ENCODE measurements around the gene SLC29A3.

The SLC29A3 gene

GRCh38 chr10:71299071-71299785 is 19.8 kb upstream of the SLC29A3 start:
- no peak overlapping the region for H3K27ac ChIP-seq
- DNase-seq (ENCODE audit: low read depth, low spot score), result no peak

DNA sequence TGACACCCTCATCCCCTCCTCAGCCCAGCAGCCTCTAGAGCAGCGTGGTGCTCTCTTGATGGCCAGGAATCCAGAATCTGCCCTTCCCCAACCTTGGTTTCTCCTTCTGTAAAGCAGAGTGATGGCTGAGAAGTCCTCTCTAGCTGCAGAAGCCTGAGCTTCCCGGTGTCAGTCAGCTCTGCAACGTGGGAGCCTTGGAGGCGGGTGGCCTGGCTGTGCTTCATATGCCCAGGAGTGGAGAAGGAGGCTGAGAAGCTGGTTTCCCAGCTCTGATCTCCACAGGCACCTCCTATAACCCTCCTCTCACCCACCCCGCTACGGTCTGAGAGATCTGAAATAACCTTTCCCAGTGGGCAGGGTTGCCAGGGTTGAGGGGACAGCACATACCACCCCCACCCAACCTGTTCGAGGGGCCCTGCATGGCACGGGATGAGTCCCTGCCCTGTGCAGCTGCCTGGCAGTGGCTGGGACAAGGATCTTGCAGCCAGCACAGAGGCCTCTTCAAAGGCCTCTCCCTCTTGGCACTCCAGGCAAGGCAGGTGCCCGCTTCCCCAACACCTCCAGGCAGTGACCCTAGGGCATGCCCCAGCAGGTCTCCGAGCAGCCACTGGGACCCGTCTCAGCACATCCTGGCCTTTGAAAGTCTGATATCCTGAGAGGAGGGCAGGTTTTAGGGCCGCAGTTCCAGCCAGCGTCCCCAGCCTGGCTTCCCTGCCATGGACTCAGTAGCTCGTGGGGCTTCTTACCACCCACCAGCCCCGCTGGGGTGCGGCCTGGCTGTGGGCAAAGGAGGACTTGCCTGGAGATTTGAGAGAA is 18.3 kb upstream of the SLC29A3 start:
- H3K27ac ChIP-seq, result no peak overlapping the region
- DNase-seq (ENCODE audit: low read depth, low spot score), result no peak

DNA sequence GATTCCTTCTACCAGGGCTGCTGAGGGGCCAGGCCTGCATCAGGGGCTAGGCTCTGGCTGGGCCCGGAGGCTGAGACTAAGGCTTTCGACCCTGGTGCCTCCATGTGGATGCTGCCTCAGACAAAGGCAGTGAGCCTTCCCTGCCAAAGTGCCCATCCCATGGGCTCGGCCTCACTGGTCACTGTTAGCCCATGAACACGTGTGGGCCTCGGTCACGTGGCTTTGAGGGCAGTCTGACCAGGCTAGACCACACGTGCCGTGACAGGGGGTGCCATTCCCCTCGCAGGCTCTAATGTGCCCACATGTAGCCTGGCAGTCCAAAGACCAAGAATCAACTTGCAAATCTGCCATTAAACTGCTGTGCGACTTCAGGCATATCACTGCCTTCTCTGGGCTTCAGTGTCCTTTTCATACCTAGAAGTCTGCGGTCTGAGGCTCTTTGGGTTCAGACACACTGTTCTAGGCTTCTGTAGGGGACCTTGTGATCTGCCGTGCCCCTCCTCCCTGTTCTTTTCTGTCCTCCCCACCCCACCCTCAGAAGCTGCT is 17.6 kb upstream of the SLC29A3 start:
- no peak overlapping the region for H3K27ac ChIP-seq

DNA sequence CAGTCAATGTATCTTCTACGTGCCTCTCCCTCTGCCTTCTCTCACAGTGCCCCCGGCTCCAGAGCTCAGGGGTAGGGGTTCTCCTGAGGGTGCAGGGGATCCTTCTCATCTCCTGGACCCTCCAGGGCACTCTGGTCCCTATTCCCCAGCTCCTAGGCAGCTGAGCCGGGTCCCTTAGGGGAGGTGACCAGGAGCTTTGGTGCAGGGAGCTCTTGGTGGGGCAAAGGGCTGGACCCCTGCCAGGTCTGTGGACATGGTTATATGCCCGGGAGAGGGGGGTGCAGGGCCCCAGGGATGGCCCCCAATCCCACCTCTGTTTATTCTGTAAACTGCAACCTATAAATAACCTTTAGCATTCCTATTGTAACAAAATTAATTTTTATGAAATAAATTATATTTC is 16.6 kb upstream of the SLC29A3 start:
- DNase-seq (ENCODE audit: low read depth, low spot score), result no peak
- H3K27ac ChIP-seq, result no peak overlapping the region

More for the DNA sequence above, 17.6 kb upstream of the SLC29A3 start:
- no peak for DNase-seq (ENCODE audit: low read depth, low spot score)

DNA sequence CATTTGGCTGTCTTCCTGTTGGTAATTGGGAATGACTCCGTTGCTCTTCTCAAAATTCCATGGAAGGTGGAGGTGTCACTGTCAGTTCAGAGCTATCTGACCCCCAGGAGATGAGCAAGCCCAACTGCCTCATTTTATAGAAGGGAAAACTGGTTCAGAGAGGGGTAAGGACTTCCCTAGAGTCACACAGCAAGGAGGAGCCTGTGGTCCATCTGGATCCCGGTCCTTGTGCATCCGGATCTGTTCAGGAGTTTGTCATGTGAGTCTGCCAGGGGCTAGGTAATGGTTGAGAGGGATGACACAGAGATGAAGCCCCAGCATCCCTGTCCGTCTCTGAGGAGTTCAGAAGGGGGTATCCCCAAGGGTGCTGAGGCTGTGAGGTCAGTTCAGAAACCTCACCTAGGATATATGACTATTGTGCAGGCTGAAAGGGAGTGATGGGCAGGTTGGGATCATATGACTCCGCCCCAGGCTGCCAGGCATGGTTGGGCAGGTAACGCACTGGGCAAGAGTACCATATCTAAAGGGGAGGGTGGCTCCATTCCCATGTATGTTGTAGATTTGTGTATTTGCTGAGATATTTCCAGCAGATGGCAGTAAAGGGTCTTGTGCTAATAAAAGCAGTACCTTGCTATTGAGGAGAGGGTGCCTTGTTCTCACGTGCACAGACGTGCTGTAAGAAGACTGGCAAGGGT is 16.0 kb upstream of the SLC29A3 start:
- H3K27ac ChIP-seq, result no peak overlapping the region
- DNase-seq (ENCODE audit: low read depth, low spot score), result peak; percentile 31

DNA sequence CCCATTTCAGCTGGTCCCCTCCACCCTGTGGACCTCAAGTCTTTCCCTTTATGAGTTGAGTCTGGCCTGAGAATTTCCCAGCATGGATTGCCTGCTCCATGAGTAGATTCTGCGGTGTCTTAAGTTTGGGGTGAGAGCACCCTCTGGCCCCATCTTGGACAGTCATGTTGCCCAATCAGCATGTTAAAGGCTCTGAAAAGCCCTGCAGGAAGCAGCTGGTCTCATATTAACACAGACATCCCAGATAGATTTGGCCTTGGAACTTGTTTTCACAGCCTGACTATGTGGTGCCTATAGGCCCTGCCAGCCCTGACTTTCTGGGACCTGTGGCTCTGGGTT is 15.5 kb upstream of the SLC29A3 start:
- H3K27ac ChIP-seq, result no peak overlapping the region
- DNase-seq (ENCODE audit: low read depth, low spot score), result no peak

- no peak for DNase-seq (ENCODE audit: low read depth, low spot score)
- no peak overlapping the region for H3K27ac ChIP-seq
These were observed 14.1 kb upstream of the SLC29A3 start for GRCh38 chr10:71304914-71305313.

DNA sequence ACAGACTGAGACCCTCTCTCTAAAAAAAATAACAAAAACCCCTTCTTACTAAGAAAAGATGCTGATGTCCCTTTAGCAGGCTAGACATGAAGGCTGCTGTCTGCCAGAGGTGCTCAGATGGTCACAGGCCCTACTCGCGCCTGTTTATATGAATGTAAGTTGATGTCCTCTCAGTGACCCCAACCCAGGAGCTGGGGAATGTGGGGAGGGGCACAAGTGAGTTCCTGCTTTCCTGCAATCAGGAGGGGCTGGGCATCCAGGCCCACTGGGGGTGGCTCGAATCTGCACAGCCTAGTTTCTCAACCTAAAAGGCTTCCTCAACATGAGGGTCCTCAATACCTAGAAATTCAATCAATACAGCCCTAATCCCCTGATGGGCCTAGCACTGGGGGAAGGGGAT is 12.1 kb upstream of the SLC29A3 start:
- no peak overlapping the region for H3K27ac ChIP-seq
- no peak for DNase-seq (ENCODE audit: low read depth, low spot score)

DNA sequence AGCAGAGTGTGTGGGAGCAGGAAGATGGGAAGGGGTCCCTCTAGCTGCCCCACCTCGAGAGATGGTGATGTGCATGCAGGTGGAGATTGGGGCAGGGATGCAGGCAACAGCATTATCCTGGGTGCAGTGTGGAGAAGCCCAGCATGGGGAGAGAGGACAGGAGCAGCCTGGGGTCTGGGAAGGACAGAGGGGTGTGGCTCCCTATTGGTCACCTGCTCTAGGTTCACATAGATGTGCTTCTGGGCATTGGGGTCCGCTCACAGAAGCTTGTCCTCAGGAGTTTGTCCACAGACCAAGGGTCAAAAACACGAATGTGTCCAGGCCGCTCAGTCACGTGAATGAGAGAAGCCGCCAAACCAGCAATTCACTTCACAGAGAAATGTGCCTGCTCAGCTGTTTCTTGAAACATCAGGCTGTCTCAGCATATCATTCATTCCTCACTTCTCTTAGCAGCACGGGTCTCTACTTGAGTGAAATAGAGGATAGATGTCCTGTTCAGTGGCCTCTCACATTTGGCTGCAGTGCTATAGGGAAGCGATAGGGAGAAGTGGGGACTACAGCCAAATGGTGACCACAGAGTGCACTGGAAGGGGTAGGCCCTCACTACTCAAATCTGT is 11.5 kb upstream of the SLC29A3 start:
- no peak for DNase-seq (ENCODE audit: low read depth, low spot score)
- H3K27ac ChIP-seq, result no peak overlapping the region

DNA sequence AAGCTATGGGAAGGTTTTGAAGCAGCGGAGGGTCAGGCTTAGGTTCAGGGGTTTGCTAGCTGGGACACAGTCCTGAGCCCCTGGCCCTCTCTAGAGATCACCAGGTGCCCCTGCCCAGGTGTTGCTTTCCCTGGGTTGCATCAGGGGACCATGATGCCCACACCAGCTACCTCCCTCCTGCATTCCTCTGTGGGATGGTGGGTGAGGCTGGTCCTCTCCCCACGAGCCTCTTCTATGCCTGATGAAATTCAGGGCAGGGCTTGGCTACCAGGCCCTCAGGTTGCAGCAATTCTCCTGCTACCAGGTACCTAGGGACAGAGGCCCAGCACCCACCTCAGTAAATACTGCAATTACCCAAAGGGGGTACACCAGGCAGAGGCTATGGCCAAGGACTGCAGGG is 10.8 kb upstream of the SLC29A3 start:
- no peak for DNase-seq (ENCODE audit: low read depth, low spot score)
- no peak overlapping the region for H3K27ac ChIP-seq

DNA sequence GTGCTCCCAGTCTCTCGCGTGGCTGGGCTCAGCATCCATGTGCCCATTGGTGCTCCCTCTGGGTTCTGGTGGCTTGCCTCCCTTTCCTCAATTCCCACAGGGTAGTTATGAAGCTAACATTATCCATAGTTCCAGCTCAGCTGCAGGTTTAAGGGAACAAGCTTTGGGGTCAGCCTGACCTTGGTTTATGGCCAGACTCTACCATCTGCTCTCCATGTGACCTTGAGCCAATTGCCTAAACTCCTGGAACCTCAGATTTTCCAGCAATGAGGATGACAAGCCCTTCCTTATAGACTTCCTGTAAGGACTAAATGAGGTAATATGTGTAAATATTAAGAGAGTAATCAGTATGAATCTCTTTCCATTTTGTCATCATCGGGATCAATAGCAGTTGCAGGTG is 10.1 kb upstream of the SLC29A3 start:
- no peak overlapping the region for H3K27ac ChIP-seq
- no peak for DNase-seq (ENCODE audit: low read depth, low spot score)

DNA sequence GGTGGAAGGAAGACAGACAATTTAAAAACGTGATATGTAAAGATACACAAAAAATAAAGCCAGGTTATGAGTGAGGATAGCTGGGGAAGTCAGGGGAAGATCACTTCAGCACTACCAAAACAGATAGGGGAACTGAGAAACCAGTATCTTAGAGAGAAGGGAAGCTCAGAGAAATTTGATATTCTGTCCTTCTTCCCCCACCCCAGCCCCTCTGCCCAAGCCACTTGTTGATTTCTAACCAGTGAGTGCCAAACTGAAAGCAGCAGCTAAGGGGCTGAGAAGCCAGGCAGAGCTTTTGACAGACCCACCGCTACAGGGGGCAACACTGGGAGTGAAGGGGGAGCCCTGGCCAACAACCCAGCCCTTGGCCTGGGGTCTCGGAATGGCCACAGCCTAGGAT is 9.1 kb upstream of the SLC29A3 start:
- no peak for DNase-seq (ENCODE audit: low read depth, low spot score)
- no peak overlapping the region for H3K27ac ChIP-seq

DNA sequence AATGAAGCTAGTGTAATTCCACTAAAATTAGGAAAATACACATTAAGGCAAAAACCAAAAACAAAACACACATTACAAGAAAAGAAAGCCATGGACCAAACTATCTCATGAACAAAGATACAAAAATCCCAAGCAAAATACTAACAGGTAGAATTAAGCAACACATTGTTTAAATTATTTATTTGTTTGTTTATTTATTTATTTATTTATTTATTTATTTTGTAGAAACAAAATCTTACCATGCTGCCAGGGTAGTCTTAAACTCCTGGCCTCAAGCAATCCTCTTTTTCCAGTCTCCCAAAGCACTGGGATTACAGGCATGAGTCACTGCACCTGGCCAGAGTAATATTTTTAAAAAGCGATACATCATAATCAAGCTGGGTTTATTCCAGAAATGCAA is 6.8 kb upstream of the SLC29A3 start:
- no peak overlapping the region for H3K27ac ChIP-seq
- DNase-seq (ENCODE audit: low read depth, low spot score), result no peak

DNA sequence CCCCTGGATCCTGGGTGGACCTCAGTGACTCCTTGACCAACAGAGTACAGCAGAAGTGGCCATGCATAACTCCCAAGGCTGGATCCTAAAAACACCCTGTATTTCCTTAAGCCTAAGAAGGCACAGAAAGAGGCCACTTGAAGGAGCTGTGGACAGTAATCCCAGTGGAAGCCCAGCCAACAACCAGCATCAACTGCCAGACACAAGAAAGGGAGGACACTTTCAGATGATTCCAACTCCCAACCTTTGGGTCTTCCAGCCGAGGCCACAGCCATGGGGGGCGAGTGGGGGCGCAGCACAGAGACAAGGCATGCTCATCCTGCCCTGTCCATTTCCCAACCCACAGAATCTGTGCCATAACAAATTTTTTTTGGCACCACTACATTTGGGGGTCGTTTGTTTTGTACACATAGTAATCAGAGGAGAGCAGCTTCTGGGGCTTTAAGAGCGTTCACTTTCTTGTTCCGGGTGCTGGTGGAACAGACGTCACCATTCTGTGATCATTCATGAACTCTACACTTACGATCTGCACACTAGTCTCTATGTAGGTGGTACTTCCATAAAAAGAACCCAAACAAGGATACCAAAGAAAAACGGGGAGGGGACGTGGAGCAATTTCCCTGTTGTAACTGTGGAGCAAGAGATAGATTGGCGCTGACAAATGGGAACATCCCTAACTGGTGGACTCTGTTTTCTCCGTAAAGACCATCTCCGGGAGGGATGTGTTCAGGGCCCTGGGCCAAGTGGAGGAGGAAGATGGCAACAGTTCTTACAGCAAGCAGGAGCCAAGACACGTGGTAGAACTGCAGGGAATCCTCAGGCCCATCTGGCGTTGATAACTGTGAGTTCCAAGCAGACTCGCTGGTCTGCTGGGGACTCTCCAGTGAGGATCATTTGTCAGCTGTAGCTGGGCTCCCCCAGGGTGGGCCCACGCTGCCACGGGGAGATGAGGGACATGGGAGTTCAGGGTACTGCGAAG is 6.0 kb upstream of the SLC29A3 start:
- no peak for DNase-seq (ENCODE audit: low read depth, low spot score)
- H3K27ac ChIP-seq, result no peak overlapping the region

DNA sequence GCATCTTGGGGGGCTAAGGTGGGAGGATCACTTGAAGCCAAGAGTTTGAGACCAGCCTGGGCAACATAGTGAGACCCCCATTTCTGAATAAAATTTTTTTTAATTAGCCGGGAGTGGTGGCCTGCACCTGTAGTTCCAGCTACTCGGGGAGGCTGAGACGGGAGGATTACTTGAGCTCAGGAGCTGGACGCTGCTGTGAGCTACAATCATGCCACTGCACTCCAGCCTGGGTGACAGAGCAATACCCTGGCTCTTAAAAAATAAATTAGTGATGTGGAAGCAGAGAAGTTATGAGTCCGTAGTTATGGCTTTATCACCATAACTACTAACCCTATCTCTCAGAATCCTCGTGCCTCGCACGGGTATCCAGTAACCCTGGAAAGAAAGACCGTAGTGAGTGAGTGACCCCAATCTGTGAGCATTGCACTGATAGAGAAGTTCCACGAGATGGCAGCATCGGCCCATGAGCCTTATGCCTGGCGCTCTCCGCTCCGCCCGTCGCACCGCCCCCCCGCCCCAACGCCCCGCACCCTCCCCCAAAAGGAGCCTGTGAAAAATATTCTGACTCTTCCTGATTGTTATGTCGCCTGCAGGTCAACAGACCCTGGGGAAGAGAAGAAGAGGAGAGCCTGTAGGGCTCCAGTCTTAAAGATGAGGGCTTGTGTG is 4.9 kb upstream of the SLC29A3 start:
- no peak for DNase-seq (ENCODE audit: low read depth, low spot score)
- no peak overlapping the region for H3K27ac ChIP-seq

- H3K27ac ChIP-seq, result no peak overlapping the region
- DNase-seq (ENCODE audit: low read depth, low spot score), result no peak
These were observed 4.3 kb upstream of the SLC29A3 start for GRCh38 chr10:71314694-71315225.

- H3K27ac ChIP-seq, result no peak overlapping the region
These were observed 2.8 kb upstream of the SLC29A3 start for GRCh38 chr10:71316056-71316785.

DNA sequence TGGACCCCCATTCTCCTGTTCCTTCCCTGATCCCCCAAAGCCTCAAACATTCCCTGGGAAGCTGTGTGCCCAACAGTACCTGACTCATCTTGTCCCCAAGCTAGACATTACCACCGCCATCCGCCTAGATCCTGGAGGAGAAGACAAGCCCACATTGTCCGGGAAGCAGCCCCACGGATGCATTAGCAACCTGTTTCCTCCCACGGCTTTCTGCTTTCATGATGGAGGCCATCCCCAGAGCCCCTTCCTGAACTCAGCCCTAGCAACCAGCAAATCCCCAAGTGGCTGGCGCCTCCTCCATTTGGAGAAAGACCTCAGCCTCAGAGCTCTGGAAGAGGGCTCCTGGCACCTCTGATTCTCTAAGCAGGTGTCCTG is 2.3 kb upstream of the SLC29A3 start:
- no peak overlapping the region for H3K27ac ChIP-seq
- no peak for DNase-seq (ENCODE audit: low read depth, low spot score)

More at GRCh38 chr10:71316056-71316785, 2.8 kb upstream of the SLC29A3 start:
- DNase-seq (ENCODE audit: low read depth, low spot score), result no peak

Measured in epithelial cell of prostate (primary cell).